Adrenal gland (tissue), 12 donors: ENCODE results near the gene PPP1R14C. TPM values are rescaled to one million over a fixed set of nuclear protein-coding genes. Genes with fewer than 3 reads are reported as not detected.

Experiments
- DNase-seq, 7 donors: peaks; one replicate each; pipeline ENCODE4 v3.0.0-alpha.2; 2019 to 2020
- H3K27ac ChIP-seq, 5 donors: fragments of 200-600 bp; sonication (generic) in 4 of 5; 1 replicate in 3 of 5; 2 replicates in 2 of 5; pipeline versions ENCODE4 v1.5.1 to v1.8.0; 2016 to 2020; ENCODE audit warnings: mild to moderate bottlenecking in 1 of 5
- H3K27me3 ChIP-seq: fragments of 200-600 bp; 2 replicates; pipeline ENCODE4 v1.8.0; 2021
- H3K36me3 ChIP-seq, 2 donors: fragments of 200-600 bp; replicated peaks in 1 of 2; 1 replicate in 1 of 2; 2 replicates in 1 of 2; pipeline versions ENCODE4 v1.5.1 to v1.8.0; 2018 to 2022
- H3K4me1 ChIP-seq, 2 donors: fragments of 200-600 bp; replicated peaks in 1 of 2; 1 replicate in 1 of 2; 2 replicates in 1 of 2; pipeline versions ENCODE4 v1.5.1 to v1.8.0; 2018 to 2021
- H3K4me3 ChIP-seq, 4 donors: fragments of 200-600 bp; sonication (generic) in 3 of 4; one replicate each; pipeline ENCODE4 v1.5.1; 2016 to 2018
- H3K9me3 ChIP-seq, 3 donors: fragments of 200-600 bp; sonication (generic) in 1 of 3; replicated peaks in 1 of 3; 1 replicate in 2 of 3; 2 replicates in 1 of 3; pipeline versions ENCODE4 v1.5.1 to v1.8.0; 2016 to 2021
- POLR2A ChIP-seq, 2 donors: fragments of 450-650 bp; IDR thresholded peaks; one replicate each; pipeline ENCODE4 v1.6.1; 2017; ENCODE audit warnings: antibody characterized with exemption in 2 of 2, mild to moderate bottlenecking in 2 of 2, moderate library complexity in 1 of 2
- WGBS, 4 donors: extraction: QIAGEN DNeasy Blood & Tissue Kit in 2 of 4; methylation state at CpG; one replicate each; pipeline versions ENCODE4 v1.1.5 to v1.1.7; 2013 to 2017; 5-methylcytosine and 5-hydroxymethylcytosine counted together
- intact Hi-C, 2 donors: fragments of 100-400 bp; cut with DNase I; formaldehyde crosslinking; loops; one replicate each; pipeline versions ENCODE4 v1.14.1 to v1.15.0; 2022 to 2023
- polyA plus RNA-seq, 3 donors: library from polyadenylated mRNA; stranded (reverse); fragments of 200-250 nt in 2 of 3; fragments of 350-450 nt in 1 of 3; fragmentation: Illumina TruSeq in 1 of 3; extraction: RNeasy Lipid Tissue Mini Kit (QIAGEN cat#74804) in 1 of 3; gene quantifications; one replicate each; pipeline ENCODE4 v1.2.3, GENCODE V29; 2013 to 2014
- total RNA-seq, 9 donors: library from RNA; depleted of rRNA in 4 of 9; stranded (reverse); fragments of >200 nt in 4 of 9; fragments of 120-200 nt in 1 of 9; fragmentation: NEBNext Ultra II Directional in 1 of 9; extraction: Animal tissue kit (Norgen Biotek cat#: 25700) in 1 of 9; gene quantifications; one replicate each; pipeline versions ENCODE4 v1.1.0 to v1.2.4, GENCODE V29; 2013 to 2023
- TF ChIP-seq, protein P1 (sequence below), 6 experiments: fragments of 450-650 bp in 4 of 6; fragments of 200-600 bp in 2 of 6; sonication (generic) in 1 of 6; IDR thresholded peaks; 1 replicate in 5 of 6; 2 replicates in 1 of 6; pipeline versions ENCODE4 v1.5.1 to v1.8.0; 2016 to 2021; ENCODE audit warnings: antibody characterized with exemption in 6 of 6, mild to moderate bottlenecking in 2 of 6, moderate library complexity in 1 of 6
- donor health status: healthy with polysubstance abuse.
- donor health status: Bipolar disorder and iron deficiency.
- donor health status: DM: yes; HTN: yes; CAD: no.
- donor health status: DM: no; HTN: no; CAD: no.
- donor health status: DM: no; HTN: no; CAD: no.
- donor health status: DM: yes; HTN: yes; CAD: no.

The PPP1R14C gene
- total and polyA plus RNA-seq, 12 donors, result 0.11 to 0.46 (median 0.17) TPM; not detected in 5

GRCh38 chr6:150286460-150286859 is 143.6 kb downstream of the PPP1R14C start:
- Histone ChIP-seq H3K9me3 (no peaks in the 10 kb centered on the region), H3K27me3 (no peaks in the 10 kb centered on the region), H3K4me3 (no peak overlapping the region), H3K4me1 (no peaks in the 10 kb centered on the region), H3K36me3 (no peaks in the 10 kb centered on the region), H3K27ac (no peak overlapping the region)
- 56 to 88% (median 62%) methylated on average over 2 of the region's 2 CpGs for WGBS, 4 donors
- TF ChIP-seq, protein P1, sequence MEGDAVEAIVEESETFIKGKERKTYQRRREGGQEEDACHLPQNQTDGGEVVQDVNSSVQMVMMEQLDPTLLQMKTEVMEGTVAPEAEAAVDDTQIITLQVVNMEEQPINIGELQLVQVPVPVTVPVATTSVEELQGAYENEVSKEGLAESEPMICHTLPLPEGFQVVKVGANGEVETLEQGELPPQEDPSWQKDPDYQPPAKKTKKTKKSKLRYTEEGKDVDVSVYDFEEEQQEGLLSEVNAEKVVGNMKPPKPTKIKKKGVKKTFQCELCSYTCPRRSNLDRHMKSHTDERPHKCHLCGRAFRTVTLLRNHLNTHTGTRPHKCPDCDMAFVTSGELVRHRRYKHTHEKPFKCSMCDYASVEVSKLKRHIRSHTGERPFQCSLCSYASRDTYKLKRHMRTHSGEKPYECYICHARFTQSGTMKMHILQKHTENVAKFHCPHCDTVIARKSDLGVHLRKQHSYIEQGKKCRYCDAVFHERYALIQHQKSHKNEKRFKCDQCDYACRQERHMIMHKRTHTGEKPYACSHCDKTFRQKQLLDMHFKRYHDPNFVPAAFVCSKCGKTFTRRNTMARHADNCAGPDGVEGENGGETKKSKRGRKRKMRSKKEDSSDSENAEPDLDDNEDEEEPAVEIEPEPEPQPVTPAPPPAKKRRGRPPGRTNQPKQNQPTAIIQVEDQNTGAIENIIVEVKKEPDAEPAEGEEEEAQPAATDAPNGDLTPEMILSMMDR (IDR thresholded peaks at IDR 0.05), result no peak
- TF ChIP-seq POLR2A (IDR thresholded peaks at IDR 0.05), result no peak
- no peak for DNase-seq
- intact Hi-C loops, result no loop called here

GRCh38 chr6:150286912-150287311 is 144.1 kb downstream of the PPP1R14C start:
- no peaks in the 10 kb centered on the region for H3K27me3 ChIP-seq
- H3K9me3 ChIP-seq, result no peaks in the 10 kb centered on the region
- no peak for DNase-seq
- 65 to 88% (median 72%) methylated on average over 2 of the region's 2 CpGs for WGBS, 4 donors
- intact Hi-C loops, result no loop called here
- H3K36me3 ChIP-seq, result no peaks in the 10 kb centered on the region
- no peaks in the 10 kb centered on the region for H3K4me1 ChIP-seq
- no peak for TF ChIP-seq POLR2A (IDR thresholded peaks at IDR 0.05)
- TF ChIP-seq, protein P1 (IDR thresholded peaks at IDR 0.05), result no peak
- no peak overlapping the region for H3K27ac ChIP-seq
- H3K4me3 ChIP-seq, result no peak overlapping the region

DNA sequence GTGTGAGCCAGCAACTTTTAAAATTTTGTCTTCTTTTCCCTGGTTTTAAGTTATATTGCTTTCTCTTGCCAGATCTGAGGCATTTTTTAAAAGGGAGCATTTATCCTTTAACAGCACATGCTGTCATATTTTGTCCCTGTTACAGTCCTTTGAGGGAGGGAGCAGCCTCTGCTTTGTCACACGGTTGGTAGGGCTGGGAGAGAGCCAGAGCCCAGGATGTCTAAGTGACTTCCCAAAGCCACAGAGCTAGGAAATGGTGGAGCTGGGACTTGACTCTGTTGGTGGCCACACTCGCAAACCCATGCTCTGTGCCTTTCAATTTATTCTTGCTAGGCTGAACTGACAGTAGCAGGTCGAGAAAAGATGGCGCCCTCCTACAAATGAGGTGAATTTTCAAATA is 145.6 kb downstream of the PPP1R14C start:
- 68 to 84% (median 76%) methylated on average over 3 to 4 of the region's 4 CpGs for WGBS, 4 donors
- TF ChIP-seq, protein P1 (IDR thresholded peaks at IDR 0.05), result no peak
- TF ChIP-seq POLR2A (IDR thresholded peaks at IDR 0.05), result no peak
- intact Hi-C loops, result no loop called here
- DNase-seq, result no peak
- no peaks in the 10 kb centered on the region for H3K36me3 ChIP-seq
- H3K4me3 ChIP-seq, result no peak overlapping the region
- no peak overlapping the region for H3K27ac ChIP-seq
- H3K9me3 ChIP-seq, result no peaks in the 10 kb centered on the region
- H3K4me1 ChIP-seq, result no peaks in the 10 kb centered on the region
- H3K27me3 ChIP-seq, result no peaks in the 10 kb centered on the region

DNA sequence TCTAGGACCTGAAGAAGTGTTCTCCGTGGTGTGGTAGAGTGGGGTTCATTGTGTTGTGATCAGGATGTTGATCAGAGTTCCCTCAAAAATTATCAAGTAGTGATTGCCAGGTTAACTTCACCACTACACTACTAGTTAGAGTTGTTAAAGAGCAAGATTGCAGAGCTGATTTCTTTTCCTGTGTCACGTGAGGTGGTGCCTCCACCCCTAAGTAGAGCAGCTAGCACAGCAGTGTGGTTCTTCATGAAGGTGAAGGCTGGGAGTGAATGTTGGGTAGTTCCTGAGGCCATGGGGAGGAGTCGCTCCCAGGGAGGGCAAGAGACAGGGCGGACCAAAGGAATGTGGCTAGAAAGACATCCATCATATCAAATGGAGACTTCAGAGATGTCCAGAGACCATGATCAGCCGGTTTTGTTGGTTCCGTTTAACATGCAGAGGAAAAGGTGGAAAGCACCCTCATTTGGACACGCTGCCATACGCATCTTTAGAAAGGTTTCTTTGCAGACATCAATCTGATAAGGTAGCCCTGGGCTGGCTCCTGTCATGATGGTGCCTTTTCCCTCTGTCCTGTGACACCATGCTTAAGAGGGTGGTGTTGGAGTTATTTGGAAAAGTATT is 146.7 kb downstream of the PPP1R14C start:
- intact Hi-C loops, result no loop called here
- Histone ChIP-seq H3K9me3 (no peaks in the 10 kb centered on the region), H3K4me1 (no peaks in the 10 kb centered on the region), H3K36me3 (no peaks in the 10 kb centered on the region), H3K4me3 (no peak overlapping the region), H3K27me3 (no peaks in the 10 kb centered on the region), H3K27ac (no peak overlapping the region)
- TF ChIP-seq, protein P1 (IDR thresholded peaks at IDR 0.05), result no peak
- TF ChIP-seq POLR2A (IDR thresholded peaks at IDR 0.05), result no peak
- no peak for DNase-seq
- 67 to 81% (median 73%) methylated on average over 7 to 8 of the region's 8 CpGs for WGBS, 4 donors
